HG03025 (cell line): ENCODE results near the gene CDKL4.
"Not testable (repeated sequence)": the region's sequence is repeated elsewhere in the genome, so short reads cannot be mapped to it uniquely, and the experiment has no call there.

Source experiments
- ATAC-seq: cut with Tn5 transposase; IDR thresholded peaks from one replicate; pipeline ENCODE4 v1.9.1; 2021; ENCODE audit warnings: mild to moderate bottlenecking, moderate library complexity; ENCODE audit not compliant: unreplicated experiment, low FRiP score

Gene CDKL4

GRCh38 chr2:39181297-39181696 is 62.5 kb downstream of the CDKL4 start:
- no peak for ATAC-seq

- no peak for ATAC-seq
Measured at GRCh38 chr2:39179974-39180960, 63.5 kb downstream of the CDKL4 start.

- no peak for ATAC-seq
Measured at GRCh38 chr2:39178756-39179155, 65.0 kb downstream of the CDKL4 start.

GRCh38 chr2:39176997-39177396 is 66.8 kb downstream of the CDKL4 start:
- no peak for ATAC-seq

GRCh38 chr2:39175026-39175812 is 68.6 kb downstream of the CDKL4 start:
- ATAC-seq, result no peak

GRCh38 chr2:39174022-39174421 is 69.7 kb downstream of the CDKL4 start:
- ATAC-seq, result no peak

GRCh38 chr2:39172047-39172706 is 71.6 kb downstream of the CDKL4 start:
- not testable (repeated sequence) for ATAC-seq

GRCh38 chr2:39171621-39172020 is 72.1 kb downstream of the CDKL4 start:
- no peak for ATAC-seq

- no peak for ATAC-seq
Measured at GRCh38 chr2:39164089-39164488, 79.7 kb downstream of the CDKL4 start.

- ATAC-seq, result no peak
Measured at GRCh38 chr2:39160982-39161381, 82.8 kb downstream of the CDKL4 start.

GRCh38 chr2:39159283-39159682 is 84.5 kb downstream of the CDKL4 start:
- ATAC-seq, result no peak

- ATAC-seq, result no peak
Measured at GRCh38 chr2:39158351-39158750, 85.4 kb downstream of the CDKL4 start.

- no peak for ATAC-seq
Measured at GRCh38 chr2:39156846-39157245, 86.9 kb downstream of the CDKL4 start.

- no peak for ATAC-seq
Measured at GRCh38 chr2:39156107-39156506, 87.7 kb downstream of the CDKL4 start.

GRCh38 chr2:39155573-39155972 is 88.2 kb downstream of the CDKL4 start:
- ATAC-seq, result not testable (repeated sequence)

GRCh38 chr2:39154944-39155343 is 88.8 kb downstream of the CDKL4 start:
- ATAC-seq, result no peak

- ATAC-seq, result no peak
Measured at GRCh38 chr2:39153312-39153711, 90.5 kb downstream of the CDKL4 start.

- no peak for ATAC-seq
Measured at GRCh38 chr2:39152504-39152903, 91.3 kb downstream of the CDKL4 start.

GRCh38 chr2:39150890-39151497 is 92.8 kb downstream of the CDKL4 start:
- ATAC-seq, result no peak

GRCh38 chr2:39150102-39150562 is 93.6 kb downstream of the CDKL4 start:
- ATAC-seq, result no peak
